Large intestine (tissue), 3 donors: ENCODE results near the gene WDR18. TPM values are rescaled to one million over a fixed set of nuclear protein-coding genes. Genes with fewer than 3 reads are reported as not detected.
A peak's percentile ranks its signal among the peaks of the same experiment; 100 is the strongest.

Experiments used
- DNase-seq, 2 donors: peaks; one replicate each; pipeline versions ENCODE4 v3.0.0 to v3.0.0-alpha.2; 2013
- H3K27ac ChIP-seq: one replicate; pipeline ENCODE4 v1.5.1; 2013; ENCODE audit warnings: low read length
- H3K27me3 ChIP-seq: 2 replicates; pipeline ENCODE4 v1.6.1; 2013; ENCODE audit warnings: low read length; ENCODE audit not compliant: control insufficient read depth, insufficient read depth
- H3K36me3 ChIP-seq: 2 replicates; pipeline ENCODE4 v1.6.1; 2013; ENCODE audit warnings: low read length; ENCODE audit not compliant: control insufficient read depth, insufficient read depth
- H3K4me1 ChIP-seq: one replicate; pipeline ENCODE4 v1.6.1; 2013; ENCODE audit warnings: low read length; ENCODE audit not compliant: control insufficient read depth, insufficient read depth
- H3K4me3 ChIP-seq: one replicate; pipeline ENCODE4 v1.5.1; 2013; ENCODE audit warnings: low read length
- H3K9me3 ChIP-seq: one replicate; pipeline ENCODE4 v1.6.1; 2013; ENCODE audit warnings: mild to moderate bottlenecking, low read depth, low read length, moderate library complexity; ENCODE audit not compliant: control insufficient read depth
- WGBS: methylation state at CpG from one replicate; pipeline ENCODE4 v1.1.5; 2013; ENCODE audit warnings: low lambda C conversion rate; ENCODE audit not compliant: insufficient coverage; 5-methylcytosine and 5-hydroxymethylcytosine counted together
- polyA plus RNA-seq: library from polyadenylated mRNA; unstranded; fragments of 120-200 nt; gene quantifications from one replicate; pipeline ENCODE4 v1.2.1, GENCODE V29; 2013

The WDR18 gene
- polyA plus RNA-seq, 1 donor = 33.7 TPM

GRCh38 chr19:1008268-1009040 lies 24.3 kb downstream of the WDR18 start:
- Histone ChIP-seq H3K4me3 (no peak overlapping the region), H3K27ac (no peak overlapping the region), H3K27me3 (no peaks in the 10 kb centered on the region), H3K9me3 (peaks cover 31% of the 10 kb centered on the region), H3K36me3 (peaks cover 30% of the 10 kb centered on the region), H3K4me1 (peaks cover 3% of the 10 kb centered on the region)
- no CpG with 5 or more reads among the region's 45 CpGs for whole genome bisulfite sequencing
- DNase-seq = no peak

DNA sequence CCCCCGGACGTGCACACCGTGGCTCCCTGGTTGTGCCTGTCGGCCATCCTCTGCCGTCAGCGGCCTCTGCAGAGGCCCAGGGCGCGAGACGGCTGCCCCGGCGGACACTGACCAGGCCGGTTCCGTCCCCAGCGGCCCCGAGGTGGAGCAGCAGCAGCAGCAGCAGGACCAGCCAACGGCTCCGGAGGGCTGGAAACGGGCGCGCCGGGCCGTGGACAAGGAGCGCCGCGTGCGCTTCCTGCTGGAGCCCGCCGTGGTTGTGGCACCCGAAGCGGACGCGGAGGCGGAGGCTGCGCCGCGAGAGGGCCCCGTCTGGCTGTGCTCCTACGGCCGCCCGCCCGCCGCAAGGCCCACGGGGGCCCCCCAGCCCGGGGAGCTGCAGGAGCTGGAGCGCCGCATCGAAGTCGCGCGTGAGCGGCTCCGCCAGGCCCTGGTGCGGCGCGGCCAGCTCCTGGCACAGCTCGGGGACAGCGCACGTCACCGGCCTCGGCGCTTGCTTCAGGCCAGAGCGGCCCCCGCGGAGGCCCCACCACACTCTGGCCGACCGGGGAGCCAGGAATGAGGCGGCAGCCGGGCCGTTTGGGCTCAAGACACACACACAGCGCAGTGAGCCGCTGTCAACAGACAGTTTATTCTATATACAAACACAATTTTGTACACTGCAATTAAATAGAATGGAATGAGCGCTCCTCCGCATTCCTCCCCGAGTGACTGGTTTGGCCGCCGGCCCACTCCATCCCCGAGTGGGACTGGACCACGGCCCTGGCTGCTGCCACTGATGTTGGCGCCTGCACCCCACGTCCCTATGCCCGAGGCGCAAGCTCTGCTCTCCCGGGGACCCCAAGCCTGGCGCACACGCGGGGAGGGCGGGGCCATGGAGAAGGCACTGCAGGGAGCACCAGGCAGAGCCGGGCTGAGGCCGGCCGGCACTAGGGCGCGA lies 25.2 kb downstream of the WDR18 start:
- no peak for DNase-seq
- WGBS = no CpG with 5 or more reads among the region's 92 CpGs
- Histone ChIP-seq H3K27me3 (no peaks in the 10 kb centered on the region), H3K36me3 (peaks cover 39% of the 10 kb centered on the region), H3K4me1 (peaks cover 3% of the 10 kb centered on the region), H3K4me3 (no peak overlapping the region), H3K9me3 (peaks cover 31% of the 10 kb centered on the region), H3K27ac (peak overlapping the region; percentile 31)

GRCh38 chr19:1009981-1010538 lies 25.9 kb downstream of the WDR18 start:
- H3K36me3 ChIP-seq = peaks cover 47% of the 10 kb centered on the region
- peaks cover 24% of the 10 kb centered on the region for H3K9me3 ChIP-seq
- peak overlapping the region; percentile 31 for H3K27ac ChIP-seq
- WGBS = no CpG with 5 or more reads among the region's 29 CpGs
- DNase-seq = no peak
- H3K4me1 ChIP-seq = peaks cover 3% of the 10 kb centered on the region
- no peaks in the 10 kb centered on the region for H3K27me3 ChIP-seq
- no peak overlapping the region for H3K4me3 ChIP-seq

- peaks cover 10% of the 10 kb centered on the region for H3K4me1 ChIP-seq
- peaks cover 48% of the 10 kb centered on the region for H3K36me3 ChIP-seq
- peaks cover 19% of the 10 kb centered on the region for H3K9me3 ChIP-seq
- no peak overlapping the region for H3K27ac ChIP-seq
- H3K4me3 ChIP-seq = no peak overlapping the region
- no CpG with 5 or more reads among the region's 56 CpGs for WGBS
- no peaks in the 10 kb centered on the region for H3K27me3 ChIP-seq
- no peak for DNase-seq
Measured at GRCh38 chr19:1010586-1011510, 26.7 kb downstream of the WDR18 start.

DNA sequence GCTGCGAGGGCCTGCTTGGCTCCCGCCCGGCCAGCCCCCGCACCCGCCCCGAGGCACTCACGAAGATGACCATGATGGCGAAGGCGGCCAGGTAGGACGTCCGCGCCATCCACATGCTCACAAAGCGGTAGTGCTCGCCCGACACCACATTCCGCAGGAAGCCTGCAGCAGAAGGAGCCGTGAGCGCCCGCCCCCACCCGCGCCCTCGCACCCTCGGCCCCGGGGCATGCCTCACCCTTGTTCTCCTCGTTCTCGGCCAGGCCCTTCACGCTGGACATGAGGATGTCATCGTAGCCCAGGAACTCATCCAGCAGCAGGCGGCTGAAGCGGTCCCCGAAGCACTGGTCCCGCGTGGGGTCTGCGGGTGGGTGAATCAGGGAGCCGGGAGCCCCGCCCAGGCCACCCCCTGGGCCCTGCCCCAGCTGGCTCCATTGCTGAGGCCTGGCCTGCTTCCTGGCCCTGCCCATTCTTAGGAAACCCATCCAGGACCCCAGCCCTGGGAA lies 27.7 kb downstream of the WDR18 start:
- Histone ChIP-seq H3K4me1 (peaks cover 21% of the 10 kb centered on the region), H3K27me3 (no peaks in the 10 kb centered on the region), H3K9me3 (peaks cover 19% of the 10 kb centered on the region), H3K27ac (no peak overlapping the region), H3K4me3 (no peak overlapping the region), H3K36me3 (peaks cover 48% of the 10 kb centered on the region)
- no peak for DNase-seq
- no CpG with 5 or more reads among the region's 36 CpGs for WGBS

DNA sequence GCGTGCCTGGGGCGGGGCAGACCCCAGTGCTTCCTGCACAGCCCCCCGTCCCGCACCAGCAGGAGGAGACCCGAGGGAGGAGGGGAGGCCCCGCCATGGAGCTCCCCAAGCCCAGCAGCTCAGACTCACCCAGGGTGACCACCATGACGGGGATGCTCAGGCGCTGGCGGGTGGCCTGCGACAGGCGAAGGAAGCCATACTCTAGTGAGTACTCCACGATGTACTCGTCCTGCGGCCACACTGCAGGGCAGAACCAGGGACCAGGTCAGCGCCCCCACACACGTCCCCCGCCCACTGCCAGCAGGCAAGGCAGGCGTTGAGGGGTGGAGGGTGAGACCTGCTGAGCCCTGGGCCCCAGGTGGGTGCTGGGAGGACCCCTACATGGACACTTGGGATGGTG lies 28.2 kb downstream of the WDR18 start:
- Histone ChIP-seq H3K36me3 (peaks cover 48% of the 10 kb centered on the region), H3K27ac (no peak overlapping the region), H3K4me3 (no peak overlapping the region), H3K27me3 (no peaks in the 10 kb centered on the region), H3K9me3 (peaks cover 19% of the 10 kb centered on the region), H3K4me1 (peaks cover 25% of the 10 kb centered on the region)
- no peak for DNase-seq
- no CpG with 5 or more reads among the region's 18 CpGs for WGBS

DNA sequence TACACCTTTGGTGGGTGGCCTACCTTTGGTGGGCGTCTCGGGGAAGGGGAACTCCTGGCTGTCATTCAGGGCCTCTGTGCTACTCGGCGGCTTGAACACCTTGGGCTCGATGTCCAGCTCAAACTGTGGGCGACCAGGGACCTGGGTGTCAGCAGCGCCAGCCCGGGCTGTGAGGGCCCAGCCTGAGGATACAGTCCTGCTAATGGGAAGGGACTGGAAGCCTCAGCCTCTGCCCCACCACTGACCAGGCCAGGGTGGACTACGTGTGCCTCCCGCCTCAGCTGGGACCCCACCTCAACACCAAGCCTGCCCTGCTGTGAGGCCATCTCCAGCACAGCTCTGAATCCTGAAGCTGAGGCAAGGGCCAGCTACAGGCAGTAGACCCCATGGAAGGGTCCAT lies 29.1 kb downstream of the WDR18 start:
- H3K4me1 ChIP-seq = peaks cover 34% of the 10 kb centered on the region
- no peaks in the 10 kb centered on the region for H3K27me3 ChIP-seq
- no peak overlapping the region for H3K27ac ChIP-seq
- peaks cover 48% of the 10 kb centered on the region for H3K36me3 ChIP-seq
- no CpG with 5 or more reads among the region's 10 CpGs for WGBS
- peaks cover 19% of the 10 kb centered on the region for H3K9me3 ChIP-seq
- no peak overlapping the region for H3K4me3 ChIP-seq
- DNase-seq = no peak

- peaks cover 12% of the 10 kb centered on the region for H3K9me3 ChIP-seq
- H3K4me3 ChIP-seq = no peak overlapping the region
- no peak for DNase-seq
- peaks cover 43% of the 10 kb centered on the region for H3K4me1 ChIP-seq
- H3K27ac ChIP-seq = no peak overlapping the region
- WGBS = no CpG with 5 or more reads among the region's 49 CpGs
- H3K36me3 ChIP-seq = peaks cover 45% of the 10 kb centered on the region
- no peaks in the 10 kb centered on the region for H3K27me3 ChIP-seq
Measured at GRCh38 chr19:1014161-1015060, 30.3 kb downstream of the WDR18 start.
